Cardiac muscle cell (in vitro differentiated cells and primary cell): Measurements from ENCODE around the gene ARX. TPM values are rescaled to one million over a fixed set of nuclear protein-coding genes. Genes with fewer than 3 reads are reported as not detected.
A peak's percentile ranks its signal among the peaks of the same experiment; 100 is the strongest.

ENCODE experiments used
- DNase-seq, 2 donors: peaks; one replicate each; pipeline versions ENCODE4 v3.0.0 to v3.0.0-alpha.2; 2010 to 2017; ENCODE audit warnings: low read depth in 1 of 2, low spot score in 1 of 2
- H3K27ac ChIP-seq: fragments of 200-600 bp; sonication (generic); 2 replicates; pipeline ENCODE4 v1.5.1; 2016
- H3K27me3 ChIP-seq: fragments of 200-600 bp; sonication (generic); 2 replicates; pipeline ENCODE4 v1.6.0; 2016; ENCODE audit warnings: control low read depth
- H3K36me3 ChIP-seq: fragments of 200-600 bp; sonication (generic); 2 replicates; pipeline ENCODE4 v1.5.1; 2016; ENCODE audit warnings: control low read depth
- H3K4me1 ChIP-seq: fragments of 200-600 bp; sonication (generic); 2 replicates; pipeline ENCODE4 v1.8.1; 2017; ENCODE audit warnings: low read depth, mild to moderate bottlenecking, mixed run types
- H3K4me3 ChIP-seq: fragments of 200-600 bp; sonication (generic); 2 replicates; pipeline ENCODE4 v1.5.1; 2016; ENCODE audit warnings: mild to moderate bottlenecking
- H3K9me3 ChIP-seq: fragments of 200-600 bp; sonication (generic); 2 replicates; pipeline ENCODE4 v1.5.1; 2017; ENCODE audit warnings: low read depth, mild to moderate bottlenecking, control low read depth
- CTCF ChIP-seq: IDR thresholded peaks from 2 replicates; pipeline ENCODE4 v1.5.1; 2012; ENCODE audit warnings: low read depth, mild to moderate bottlenecking, low read length
- polyA plus RNA-seq: library from polyadenylated mRNA; unstranded; fragments of >200 nt; fragmentation: Nextera tagmentation; extraction: Ambion mirVana; gene quantifications from 2 replicates; pipeline ENCODE4 v1.2.1, GENCODE V29; 2016
- total RNA-seq: library from RNA; depleted of rRNA; stranded (reverse); fragments of >200 nt; gene quantifications from 2 replicates; pipeline ENCODE4 v1.2.3, GENCODE V29; 2016

Gene ARX
- total and polyA plus RNA-seq, 2 experiments from 2014 or later: not detected

GRCh38 chrX:25028726-25029125 lies 13.0 kb upstream of the ARX start:
- H3K27ac ChIP-seq: no peak overlapping the region
- peaks cover 47% of the 10 kb centered on the region for H3K27me3 ChIP-seq
- H3K4me3 ChIP-seq: no peak overlapping the region
- TF ChIP-seq CTCF: no peak
- peak in 1 of 2 donors; percentile 56 for DNase-seq
- no peaks in the 10 kb centered on the region for H3K9me3 ChIP-seq
- no peaks in the 10 kb centered on the region for H3K4me1 ChIP-seq
- no peaks in the 10 kb centered on the region for H3K36me3 ChIP-seq

- Histone ChIP-seq H3K9me3 (no peaks in the 10 kb centered on the region), H3K27ac (no peak overlapping the region), H3K4me3 (no peak overlapping the region), H3K27me3 (peaks cover 69% of the 10 kb centered on the region), H3K36me3 (no peaks in the 10 kb centered on the region), H3K4me1 (no peaks in the 10 kb centered on the region)
- no peak for DNase-seq
- TF ChIP-seq CTCF: no peak
Observed at GRCh38 chrX:25026576-25026975, 10.8 kb upstream of the ARX start.

GRCh38 chrX:25025615-25026014 lies 9.8 kb upstream of the ARX start:
- Histone ChIP-seq H3K36me3 (no peaks in the 10 kb centered on the region), H3K4me1 (peaks cover 3% of the 10 kb centered on the region), H3K27me3 (peaks cover 78% of the 10 kb centered on the region), H3K9me3 (no peaks in the 10 kb centered on the region), H3K27ac (no peak overlapping the region), H3K4me3 (no peak overlapping the region)
- no peak for TF ChIP-seq CTCF
- DNase-seq: no peak

- no peak for DNase-seq
- Histone ChIP-seq H3K4me1 (peaks cover 3% of the 10 kb centered on the region), H3K9me3 (no peaks in the 10 kb centered on the region), H3K27me3 (peaks cover 94% of the 10 kb centered on the region), H3K4me3 (no peak overlapping the region), H3K27ac (no peak overlapping the region), H3K36me3 (no peaks in the 10 kb centered on the region)
- TF ChIP-seq CTCF: no peak
Observed at GRCh38 chrX:25023908-25024307, 8.1 kb upstream of the ARX start.

GRCh38 chrX:25022499-25023325 lies 6.9 kb upstream of the ARX start:
- peaks cover 97% of the 10 kb centered on the region for H3K27me3 ChIP-seq
- H3K9me3 ChIP-seq: no peaks in the 10 kb centered on the region
- no peak overlapping the region for H3K27ac ChIP-seq
- no peaks in the 10 kb centered on the region for H3K36me3 ChIP-seq
- H3K4me3 ChIP-seq: no peak overlapping the region
- DNase-seq: no peak
- peaks cover 3% of the 10 kb centered on the region for H3K4me1 ChIP-seq
- TF ChIP-seq CTCF: peak; percentile 26
